ENCODE data around the gene E2F7.
A peak's percentile ranks its signal among the peaks of the same experiment; 100 is the strongest.
"Not testable (repeated sequence)": the region's sequence is repeated elsewhere in the genome, so short reads cannot be mapped to it uniquely, and the experiment has no call there.

Gene E2F7

GRCh38 chr12:77065361-77066204 is at the start of gene E2F7:
Gene E2F7 (minus strand): TSS chr12:77065569. CDS start chr12:77064635, 934 bp downstream.
- peak; percentile 86 to 92 for DNase-seq

GRCh38 chr12:77113971-77114370 is 48.6 kb upstream of the E2F7 start:
- no peak for DNase-seq

GRCh38 chr12:77108707-77109106 is 43.3 kb upstream of the E2F7 start:
- no peak for DNase-seq

GRCh38 chr12:77107121-77107520 is 41.8 kb upstream of the E2F7 start:
- DNase-seq = no peak

- no peak for DNase-seq
Observed at GRCh38 chr12:77104792-77105191, 39.4 kb upstream of the E2F7 start.

- DNase-seq = no peak
Observed at GRCh38 chr12:77104286-77104685, 38.9 kb upstream of the E2F7 start.

- no peak for DNase-seq
Observed at GRCh38 chr12:77102691-77103090, 37.3 kb upstream of the E2F7 start.

GRCh38 chr12:77102123-77102522 is 36.8 kb upstream of the E2F7 start:
- no peak for DNase-seq

GRCh38 chr12:77099799-77100198 is 34.4 kb upstream of the E2F7 start:
- DNase-seq = no peak

- no peak for DNase-seq
Observed at GRCh38 chr12:77097846-77098245, 32.5 kb upstream of the E2F7 start.

- not testable (repeated sequence) for DNase-seq
Observed at GRCh38 chr12:77092227-77092626, 26.9 kb upstream of the E2F7 start.

- no peak for DNase-seq
Observed at GRCh38 chr12:77089686-77090220, 24.4 kb upstream of the E2F7 start.

GRCh38 chr12:77087427-77087826 is 22.1 kb upstream of the E2F7 start:
- DNase-seq = no peak

GRCh38 chr12:77082021-77082420 is 16.7 kb upstream of the E2F7 start:
- DNase-seq = no peak

GRCh38 chr12:77079631-77080030 is 14.3 kb upstream of the E2F7 start:
- DNase-seq = no peak

- DNase-seq = no peak
Observed at GRCh38 chr12:77078231-77078630, 12.9 kb upstream of the E2F7 start.

GRCh38 chr12:77076886-77077285 is 11.5 kb upstream of the E2F7 start:
- no peak for DNase-seq

GRCh38 chr12:77073894-77074293 is 8.5 kb upstream of the E2F7 start:
- DNase-seq = not testable (repeated sequence)

GRCh38 chr12:77072833-77073495 is 7.6 kb upstream of the E2F7 start:
- DNase-seq = no peak

- DNase-seq = no peak
Observed at GRCh38 chr12:77070800-77071449, 5.6 kb upstream of the E2F7 start.

- no peak for DNase-seq
Observed at GRCh38 chr12:77070382-77070781, 5.0 kb upstream of the E2F7 start.

- DNase-seq = peak; percentile 31 to 44
Observed at GRCh38 chr12:77064896-77065360, 441 bp downstream of the E2F7 start.

- DNase-seq = no peak
Observed at GRCh38 chr12:77062846-77063461, 2.4 kb downstream of the E2F7 start.
